VCaP (cell line): ENCODE measurements around the gene FLRT1.
A peak's percentile ranks its signal among the peaks of the same experiment; 100 is the strongest.

Source experiments
- H3K27ac ChIP-seq: fragments of 450-650 bp; 2 replicates; pipeline ENCODE4 v1.5.1; 2017
- CTCF ChIP-seq: fragments of 450-650 bp; conservative IDR thresholded peaks from 2 replicates; pipeline ENCODE4 v1.5.1; 2017; ENCODE audit warnings: mild to moderate bottlenecking, moderate library complexity

The FLRT1 gene

DNA sequence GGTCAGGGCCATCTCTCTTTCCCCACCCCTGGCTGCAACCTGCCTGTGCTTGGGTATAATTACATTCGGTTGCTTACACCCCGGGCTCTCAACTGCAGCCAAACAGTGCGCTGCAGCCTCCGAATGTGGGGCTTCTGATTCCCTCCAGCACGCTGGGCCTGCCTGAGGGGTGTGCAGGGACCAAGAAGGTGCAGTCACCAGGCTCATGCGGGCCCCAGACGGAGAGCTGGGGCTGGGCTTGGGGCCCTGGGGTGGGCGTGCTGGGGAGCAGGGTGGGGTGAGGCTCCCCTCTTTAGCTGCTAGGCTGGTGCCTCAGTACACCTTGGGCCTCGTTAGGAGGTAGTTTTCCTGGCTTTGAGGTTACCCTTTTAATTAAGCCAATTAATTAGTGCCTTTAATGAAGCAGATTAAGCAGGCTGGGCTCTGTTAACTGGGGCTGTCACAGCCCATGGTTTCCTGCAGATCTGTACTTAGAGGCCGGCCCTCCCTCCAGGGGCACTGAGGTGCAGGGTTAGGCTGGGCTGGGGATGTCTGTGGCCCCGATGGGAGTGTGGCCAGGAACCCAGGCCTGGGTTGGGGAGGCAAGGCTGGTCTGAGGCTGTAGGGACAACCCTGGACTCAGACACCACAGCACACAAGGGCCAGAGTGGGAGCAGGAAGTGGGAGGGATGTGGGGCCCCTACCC lies 17.3 kb downstream of the FLRT1 start:
- no peak overlapping the region for H3K27ac ChIP-seq

GRCh38 chr11:64053699-64054098 lies 18.0 kb downstream of the FLRT1 start:
- no peak overlapping the region for H3K27ac ChIP-seq

More for the DNA sequence above, 17.3 kb downstream of the FLRT1 start:
- TF ChIP-seq CTCF, result no peak

DNA sequence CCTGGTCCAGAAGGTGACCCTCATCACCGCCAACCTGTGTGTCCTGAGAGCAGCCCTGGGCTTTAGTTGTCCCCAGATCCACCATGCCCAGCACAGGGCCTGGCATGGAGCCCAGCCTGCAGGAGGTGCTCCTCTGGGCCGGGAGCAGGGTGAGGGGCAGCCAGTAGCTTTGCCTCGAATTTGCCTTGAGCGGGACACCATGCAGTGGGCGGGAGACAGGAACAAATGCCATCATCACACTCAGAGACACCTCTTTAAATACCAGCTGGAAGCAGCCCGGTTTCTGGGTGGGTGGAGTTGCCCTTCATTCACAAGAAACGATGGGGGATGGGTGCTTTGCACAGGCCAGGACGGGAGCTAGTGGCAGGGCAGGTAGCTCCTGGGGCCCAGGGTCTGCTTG lies 19.3 kb downstream of the FLRT1 start:
- peak; percentile 17; the same call in 1 of the 2 replicates for TF ChIP-seq CTCF
- H3K27ac ChIP-seq, result no peak overlapping the region

More at GRCh38 chr11:64053699-64054098, 18.0 kb downstream of the FLRT1 start:
- no peak for TF ChIP-seq CTCF

GRCh38 chr11:64056213-64056785 lies 20.6 kb downstream of the FLRT1 start:
- H3K27ac ChIP-seq, result no peak overlapping the region
- no peak for TF ChIP-seq CTCF

- H3K27ac ChIP-seq, result no peak overlapping the region
- no peak for TF ChIP-seq CTCF
These were observed 21.1 kb downstream of the FLRT1 start for GRCh38 chr11:64056861-64057260.

DNA sequence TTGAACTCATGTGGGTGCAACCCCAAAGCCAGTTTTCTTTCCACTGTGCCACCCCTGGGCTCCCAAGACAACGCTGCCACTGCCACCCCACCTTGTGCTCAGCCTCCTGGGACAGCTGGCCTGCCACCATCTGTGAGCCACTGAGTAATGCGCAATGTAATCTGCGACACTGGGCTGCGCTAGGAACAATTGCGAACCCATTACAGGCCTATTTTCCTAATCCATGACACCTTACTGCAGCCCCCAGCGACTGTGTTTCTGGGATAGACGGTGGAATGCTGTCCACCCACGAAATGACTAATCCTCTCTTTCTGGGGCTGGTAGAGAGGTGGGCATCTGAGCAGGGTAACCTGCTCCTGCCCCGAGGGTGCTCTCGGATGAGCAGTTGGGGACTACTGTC lies 22.2 kb downstream of the FLRT1 start:
- no peak overlapping the region for H3K27ac ChIP-seq
- no peak for TF ChIP-seq CTCF

DNA sequence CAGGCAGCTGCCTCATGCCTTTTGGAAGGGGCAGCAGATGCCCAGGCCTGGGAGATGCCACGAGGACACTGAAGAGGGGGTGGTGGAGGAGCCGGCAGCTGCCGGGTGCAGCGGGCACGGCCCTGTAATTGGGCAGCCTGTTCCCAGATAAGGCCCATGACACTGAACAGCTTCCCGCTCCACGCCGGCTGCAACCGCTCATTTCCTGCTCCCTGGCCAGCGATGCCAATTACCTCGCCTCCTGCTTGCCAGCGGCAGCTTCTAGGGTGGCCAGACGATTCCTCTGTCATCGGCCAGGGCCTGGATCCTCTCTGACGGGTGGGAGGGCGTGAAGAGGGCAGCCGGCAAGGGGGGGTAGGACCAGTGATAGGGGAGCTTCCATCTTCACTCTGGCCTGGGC lies 22.8 kb downstream of the FLRT1 start:
- no peak overlapping the region for H3K27ac ChIP-seq
- TF ChIP-seq CTCF, result no peak
